ENCODE results near the gene FARS2. TPM values are rescaled to one million over a fixed set of nuclear protein-coding genes. Genes with fewer than 3 reads are reported as not detected.

FARS2 gene
- total and polyA plus RNA-seq, 2 of the 13 experiments (the other 11 are each of a cell fraction or from before 2014, with no cell fraction given): 15.4 to 26.0 TPM

DNA sequence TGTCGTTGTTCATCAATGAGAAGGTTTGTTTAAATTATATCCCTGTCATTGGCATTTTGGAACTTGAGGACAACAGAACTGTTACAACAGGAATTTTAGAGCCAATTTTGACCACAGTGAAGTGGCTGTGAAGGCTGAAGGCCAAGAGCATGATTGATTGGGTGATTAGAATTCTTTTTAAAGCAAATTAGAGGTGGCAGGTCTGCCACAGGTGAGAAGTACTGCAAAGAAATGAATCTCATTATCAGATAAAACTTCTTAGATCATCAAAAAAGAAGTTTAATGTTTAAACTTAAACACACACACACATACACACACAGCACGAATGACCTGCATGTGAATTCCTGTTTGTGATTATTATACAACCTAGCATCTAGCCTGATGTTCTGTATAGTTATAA lies 32.4 kb downstream of the FARS2 start:
- H3K27me3 ChIP-seq (ENCODE audit: control insufficient read depth in 1 of 2, insufficient read depth in 2 of 2, low read length in 2 of 2): no peaks in the 10 kb centered on the region
- no peak overlapping the region for H3K9ac ChIP-seq (ENCODE audit: insufficient read depth, low read depth, low read length)
- no peak overlapping the region for H3K27ac ChIP-seq (ENCODE audit: extremely low read length, insufficient read depth, low read length)
- no peak overlapping the region for H2AFZ ChIP-seq (ENCODE audit: low read length)
- intact Hi-C loops (cut with micrococcal nuclease; ENCODE audit: unreplicated experiment): no loop called here
- no peak overlapping the region for H3K4me2 ChIP-seq (ENCODE audit: low read depth, low read length)
- FAIRE-seq (no peak), ATAC-seq (no peak), DNase-seq (ENCODE audit: low spot score) (no peak)
- TF ChIP-seq, protein P1, sequence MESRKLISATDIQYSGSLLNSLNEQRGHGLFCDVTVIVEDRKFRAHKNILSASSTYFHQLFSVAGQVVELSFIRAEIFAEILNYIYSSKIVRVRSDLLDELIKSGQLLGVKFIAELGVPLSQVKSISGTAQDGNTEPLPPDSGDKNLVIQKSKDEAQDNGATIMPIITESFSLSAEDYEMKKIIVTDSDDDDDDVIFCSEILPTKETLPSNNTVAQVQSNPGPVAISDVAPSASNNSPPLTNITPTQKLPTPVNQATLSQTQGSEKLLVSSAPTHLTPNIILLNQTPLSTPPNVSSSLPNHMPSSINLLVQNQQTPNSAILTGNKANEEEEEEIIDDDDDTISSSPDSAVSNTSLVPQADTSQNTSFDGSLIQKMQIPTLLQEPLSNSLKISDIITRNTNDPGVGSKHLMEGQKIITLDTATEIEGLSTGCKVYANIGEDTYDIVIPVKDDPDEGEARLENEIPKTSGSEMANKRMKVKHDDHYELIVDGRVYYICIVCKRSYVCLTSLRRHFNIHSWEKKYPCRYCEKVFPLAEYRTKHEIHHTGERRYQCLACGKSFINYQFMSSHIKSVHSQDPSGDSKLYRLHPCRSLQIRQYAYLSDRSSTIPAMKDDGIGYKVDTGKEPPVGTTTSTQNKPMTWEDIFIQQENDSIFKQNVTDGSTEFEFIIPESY (CRISPR knock-in tag; IDR thresholded peaks at IDR 0.05): no peak
- TF ChIP-seq MED13 (CRISPR knock-in tag; IDR thresholded peaks at IDR 0.05): no peak
- no peak for TF ChIP-seq TOPORS (CRISPR knock-in tag; IDR thresholded peaks at IDR 0.05)
- TF ChIP-seq NFE2L2 (IDR thresholded peaks at IDR 0.05; ENCODE audit: low read length): no peak
- no peak for TF ChIP-seq MATR3 (CRISPR knock-in tag; IDR thresholded peaks at IDR 0.05)
- no peak for TF ChIP-seq MBD4 (IDR thresholded peaks at IDR 0.05; ENCODE audit: borderline replicate concordance, low read length)
- TF ChIP-seq, protein P2, sequence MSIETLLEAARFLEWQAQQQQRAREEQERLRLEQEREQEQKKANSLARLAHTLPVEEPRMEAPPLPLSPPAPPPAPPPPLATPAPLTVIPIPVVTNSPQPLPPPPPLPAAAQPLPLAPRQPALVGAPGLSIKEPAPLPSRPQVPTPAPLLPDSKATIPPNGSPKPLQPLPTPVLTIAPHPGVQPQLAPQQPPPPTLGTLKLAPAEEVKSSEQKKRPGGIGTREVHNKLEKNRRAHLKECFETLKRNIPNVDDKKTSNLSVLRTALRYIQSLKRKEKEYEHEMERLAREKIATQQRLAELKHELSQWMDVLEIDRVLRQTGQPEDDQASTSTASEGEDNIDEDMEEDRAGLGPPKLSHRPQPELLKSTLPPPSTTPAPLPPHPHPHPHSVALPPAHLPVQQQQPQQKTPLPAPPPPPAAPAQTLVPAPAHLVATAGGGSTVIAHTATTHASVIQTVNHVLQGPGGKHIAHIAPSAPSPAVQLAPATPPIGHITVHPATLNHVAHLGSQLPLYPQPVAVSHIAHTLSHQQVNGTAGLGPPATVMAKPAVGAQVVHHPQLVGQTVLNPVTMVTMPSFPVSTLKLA (IDR thresholded peaks at IDR 0.05): no peak
- 66% methylated on average over 2 of the region's 2 CpGs for WGBS (ENCODE audit: low lambda C conversion rate)
- H3K4me1 ChIP-seq (ENCODE audit: insufficient read depth, low read length): peaks cover 16% of the 10 kb centered on the region
- peaks cover 10% of the 10 kb centered on the region for H3K79me2 ChIP-seq (ENCODE audit: insufficient read depth, low read length)
- H3K36me3 ChIP-seq (replicated peaks in 1 of 2; ENCODE audit: control insufficient read depth in 1 of 2, insufficient read depth in 2 of 2, low read length in 2 of 2): no peaks in the 10 kb centered on the region
- no TSS peak for BruUV-seq (replicated peaks)
- POLR2A ChIA-PET: no interaction called here
- CTCF ChIA-PET (ENCODE audit: low intra/inter-chr PET ratio, low total read pairs): no interaction called here
- no peak overlapping the region for H3K4me3 ChIP-seq (replicated peaks in 1 of 3; ENCODE audit: insufficient read depth in 1 of 3, low read depth in 2 of 3, low read length in 3 of 3)
- no peaks in the 10 kb centered on the region for H4K20me1 ChIP-seq (ENCODE audit: insufficient read depth, low read length)
- in situ Hi-C loops (cut with HindIII; ENCODE audit: extremely low pct_ligation_motif_present, low pct_unique_long_range_greater_than_20kb): no loop called here
- no peaks in the 10 kb centered on the region for H3K9me3 ChIP-seq (ENCODE audit: low read length)

Data from HepG2 (cell line).